GM19035 (cell line): ENCODE measurements around the gene CHPT1.
"Not testable (repeated sequence)": the region's sequence is repeated elsewhere in the genome, so short reads cannot be mapped to it uniquely, and the experiment has no call there.

Experiments used
- ATAC-seq: cut with Tn5 transposase; IDR thresholded peaks from one replicate; pipeline ENCODE4 v1.9.1; 2021; ENCODE audit not compliant: unreplicated experiment

Gene CHPT1

GRCh38 chr12:101681627-101682026 lies 15.8 kb upstream of the CHPT1 start:
- not testable (repeated sequence) for ATAC-seq

GRCh38 chr12:101685092-101685491 lies 12.3 kb upstream of the CHPT1 start:
- ATAC-seq, result no peak

- no peak for ATAC-seq
These were observed 11.3 kb upstream of the CHPT1 start for GRCh38 chr12:101686176-101686575.

GRCh38 chr12:101690544-101691098 lies 6.8 kb upstream of the CHPT1 start:
- ATAC-seq, result no peak

- no peak for ATAC-seq
These were observed 5.8 kb upstream of the CHPT1 start for GRCh38 chr12:101691503-101692096.

- ATAC-seq, result no peak
These were observed 3.1 kb upstream of the CHPT1 start for GRCh38 chr12:101694297-101694848.

- no peak for ATAC-seq
These were observed 2.5 kb upstream of the CHPT1 start for GRCh38 chr12:101694986-101695385.

GRCh38 chr12:101695706-101696105 lies 1.7 kb upstream of the CHPT1 start:
- ATAC-seq, result no peak

- ATAC-seq, result no peak
These were observed 916 bp upstream of the CHPT1 start for GRCh38 chr12:101696251-101697196.

- ATAC-seq, result peak; percentile 38
These were observed 725 bp downstream of the CHPT1 start for GRCh38 chr12:101697930-101698799.

- no peak for ATAC-seq
These were observed 1.4 kb downstream of the CHPT1 start for GRCh38 chr12:101698800-101699347.

- ATAC-seq, result no peak
These were observed 2.9 kb downstream of the CHPT1 start for GRCh38 chr12:101700299-101700820.

GRCh38 chr12:101703487-101703886 lies 6.0 kb downstream of the CHPT1 start:
- ATAC-seq, result no peak

- ATAC-seq, result no peak
These were observed 9.0 kb downstream of the CHPT1 start for GRCh38 chr12:101706403-101706802.

- ATAC-seq, result no peak
These were observed 9.8 kb downstream of the CHPT1 start for GRCh38 chr12:101707131-101707782.

GRCh38 chr12:101710288-101710687 lies 12.8 kb downstream of the CHPT1 start:
- ATAC-seq, result no peak

GRCh38 chr12:101713059-101713682 lies 15.7 kb downstream of the CHPT1 start:
- no peak for ATAC-seq

GRCh38 chr12:101713930-101714329 lies 16.5 kb downstream of the CHPT1 start:
- no peak for ATAC-seq

- ATAC-seq, result no peak
These were observed 17.5 kb downstream of the CHPT1 start for GRCh38 chr12:101714877-101715444.
